ENCODE measurements around the gene ZNRF4.

DNA sequence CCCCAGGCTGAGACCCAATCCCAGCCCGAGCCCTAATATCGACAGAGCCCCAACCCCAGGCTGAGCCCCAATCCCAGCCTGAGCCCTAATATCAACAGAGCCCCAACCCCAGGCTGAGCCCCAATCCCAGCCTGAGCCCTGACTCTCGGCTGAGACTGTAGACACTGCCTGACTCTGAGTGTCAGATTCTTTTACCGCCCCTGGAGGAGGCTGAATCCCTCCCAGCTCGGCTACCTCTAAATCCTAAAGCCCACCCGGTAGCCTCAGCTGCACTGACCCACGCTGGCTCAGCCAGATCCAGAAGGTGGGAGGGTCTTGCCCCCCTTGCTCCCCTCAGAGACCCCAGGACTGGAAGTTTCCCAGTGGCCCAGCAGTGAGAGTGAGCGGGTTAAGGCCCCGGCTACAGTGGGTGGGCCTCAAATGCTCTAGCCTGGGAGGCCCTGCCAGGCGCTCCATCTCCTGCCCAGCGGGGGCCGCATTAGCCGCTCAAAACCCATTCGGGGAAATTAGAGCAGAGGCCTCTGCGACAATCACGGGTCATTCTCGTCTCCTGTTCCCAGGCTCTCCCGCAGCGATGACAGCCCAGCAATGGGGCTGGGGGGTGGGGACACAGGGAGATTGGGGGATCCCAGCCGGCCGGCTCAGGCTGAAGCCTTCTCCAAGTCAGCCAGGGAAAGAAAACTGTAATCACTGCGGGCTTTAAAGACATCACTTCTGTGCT, 43.8 kb downstream of the ZNRF4 start:
- TF ChIP-seq, protein P1, sequence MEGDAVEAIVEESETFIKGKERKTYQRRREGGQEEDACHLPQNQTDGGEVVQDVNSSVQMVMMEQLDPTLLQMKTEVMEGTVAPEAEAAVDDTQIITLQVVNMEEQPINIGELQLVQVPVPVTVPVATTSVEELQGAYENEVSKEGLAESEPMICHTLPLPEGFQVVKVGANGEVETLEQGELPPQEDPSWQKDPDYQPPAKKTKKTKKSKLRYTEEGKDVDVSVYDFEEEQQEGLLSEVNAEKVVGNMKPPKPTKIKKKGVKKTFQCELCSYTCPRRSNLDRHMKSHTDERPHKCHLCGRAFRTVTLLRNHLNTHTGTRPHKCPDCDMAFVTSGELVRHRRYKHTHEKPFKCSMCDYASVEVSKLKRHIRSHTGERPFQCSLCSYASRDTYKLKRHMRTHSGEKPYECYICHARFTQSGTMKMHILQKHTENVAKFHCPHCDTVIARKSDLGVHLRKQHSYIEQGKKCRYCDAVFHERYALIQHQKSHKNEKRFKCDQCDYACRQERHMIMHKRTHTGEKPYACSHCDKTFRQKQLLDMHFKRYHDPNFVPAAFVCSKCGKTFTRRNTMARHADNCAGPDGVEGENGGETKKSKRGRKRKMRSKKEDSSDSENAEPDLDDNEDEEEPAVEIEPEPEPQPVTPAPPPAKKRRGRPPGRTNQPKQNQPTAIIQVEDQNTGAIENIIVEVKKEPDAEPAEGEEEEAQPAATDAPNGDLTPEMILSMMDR (IDR thresholded peaks at IDR 0.05; ENCODE audit: low read depth, low read length): no peak
- no peak for TF ChIP-seq EZH2phosphoT487 (IDR thresholded peaks at IDR 0.05; ENCODE audit: low read depth)

All from OCI-LY3 (cell line).